K562 (cell line): ENCODE results near the gene AHCYL2. TPM values are rescaled to one million over a fixed set of nuclear protein-coding genes. Genes with fewer than 3 reads are reported as not detected.

Experiments used
- ATAC-seq: fragments of 200-7000 bp; cut with Tn5 transposase; 3 replicates; pipeline ENCODE4 v1.9.1; 2020; ENCODE audit warnings: moderate library complexity
- BruUV-seq: library from RNA; stranded (reverse); fragments of 400-500 nt; replicated peaks from 2 replicates; lab custom pipeline; 2021; lab: Mats Ljungman, UMichigan
- CTCF ChIA-PET: fragments of 300-600 bp; formaldehyde crosslinking; extraction: SDS; loops from one replicate; lab custom pipeline; 2021; ENCODE audit warnings: low intra/inter-chr PET ratio; lab: Yijun Ruan, JAX
- POLR2A ChIA-PET: fragments of 300-600, 350-650 bp; sonication (Branson Sonifier 250); formaldehyde crosslinking; extraction: SDS; loops from one replicate; lab custom pipeline; 2021; ENCODE audit warnings: antibody characterized with exemption, inconsistent platforms; lab: Yijun Ruan, JAX
- DNase-seq, 4 experiments: peaks; one replicate each; pipeline versions ENCODE4 v3.0.0 to v3.0.0-alpha.2; 2011 to 2018; ENCODE audit warnings: low spot score in 3 of 4, mixed read lengths in 3 of 4; ENCODE audit errors: extremely low read depth in 1 of 4
- FAIRE-seq: peaks from 2 replicates; lab custom pipeline; 2011; peaks lifted over from hg19 to GRCh38; lab: Jason Lieb, UNC
- H2AFZ ChIP-seq: 2 replicates; pipeline ENCODE4 v1.6.0; 2011; ENCODE audit warnings: low read depth, low read length, control low read depth, inconsistent platforms
- H3K27ac ChIP-seq: fragments of 200-600 bp; 3 replicates; pipeline ENCODE4 v1.8.0; 2011; ENCODE audit warnings: low read depth, mild to moderate bottlenecking, control low read depth, inconsistent platforms, low read length, moderate library complexity, mixed read lengths; ENCODE audit errors: extremely low read depth
- H3K27me3 ChIP-seq, 2 experiments: fragments of 300-600 bp in 1 of 2; 2 replicates in 1 of 2; 3 replicates in 1 of 2; pipeline versions ENCODE4 v1.6.0 to v1.8.0; 2011; ENCODE audit warnings: inconsistent platforms in 2 of 2, low read length in 2 of 2, mild to moderate bottlenecking in 1 of 2, mixed read lengths in 1 of 2, moderate library complexity in 1 of 2; ENCODE audit not compliant: control insufficient read depth in 2 of 2, insufficient read depth in 2 of 2
- H3K36me3 ChIP-seq: fragments of 300-600 bp; 3 replicates; pipeline ENCODE4 v1.8.0; 2011; ENCODE audit warnings: mild to moderate bottlenecking, low read length, inconsistent platforms; ENCODE audit not compliant: control insufficient read depth, insufficient read depth
- H3K4me1 ChIP-seq, 2 experiments: fragments of 200-600 bp in 1 of 2; replicated peaks in 1 of 2; 2 replicates in 1 of 2; 3 replicates in 1 of 2; pipeline versions ENCODE4 v1.5.1 to v1.8.0; 2011; ENCODE audit warnings: inconsistent platforms in 2 of 2, low read length in 2 of 2, mild to moderate bottlenecking in 1 of 2, mixed read lengths in 1 of 2, moderate library complexity in 1 of 2; ENCODE audit not compliant: control insufficient read depth in 2 of 2, insufficient read depth in 2 of 2
- H3K4me2 ChIP-seq: 2 replicates; pipeline ENCODE4 v1.6.1; 2011; ENCODE audit warnings: low read length, control low read depth, inconsistent platforms, mixed read lengths; ENCODE audit not compliant: insufficient read depth
- H3K4me3 ChIP-seq: fragments of 200-600 bp; sonication (generic), shearing (Covaris generic); 2 replicates; pipeline ENCODE4 v1.5.1; 2016; ENCODE audit warnings: control low read depth, inconsistent platforms
- H3K79me2 ChIP-seq: fragments of 200-600 bp; 3 replicates; pipeline ENCODE4 v1.8.0; 2011; ENCODE audit warnings: low read length, inconsistent platforms; ENCODE audit not compliant: control insufficient read depth, insufficient read depth
- H3K9ac ChIP-seq, 2 experiments: 2 replicates each; pipeline versions ENCODE4 v1.6.0 to v1.6.1; 2011; ENCODE audit warnings: low read depth in 2 of 2, low read length in 2 of 2, control low read depth in 1 of 2, inconsistent platforms in 1 of 2, mild to moderate bottlenecking in 1 of 2, mixed read lengths in 1 of 2; ENCODE audit not compliant: insufficient read depth in 1 of 2
- H3K9me1 ChIP-seq: one replicate; pipeline ENCODE4 v1.6.0; 2011; ENCODE audit warnings: inconsistent platforms, mild to moderate bottlenecking, low read length, moderate library complexity; ENCODE audit not compliant: control insufficient read depth, insufficient read depth
- H3K9me3 ChIP-seq: replicated peaks from 2 replicates; pipeline ENCODE4 v1.5.1; 2011; ENCODE audit warnings: low read depth, low read length, inconsistent platforms; ENCODE audit not compliant: control insufficient read depth, insufficient read depth
- H4K20me1 ChIP-seq: replicated peaks from 2 replicates; pipeline ENCODE4 v1.6.1; 2011; ENCODE audit warnings: low read length, inconsistent platforms, mixed read lengths; ENCODE audit not compliant: control insufficient read depth, insufficient read depth
- CEBPB ChIP-seq: fragments of 450-650 bp; IDR thresholded peaks from 2 replicates; pipeline ENCODE4 v1.6.1; 2016; ENCODE audit warnings: missing genetic modification characterization, missing compliant biosample characterization
- KLF10 ChIP-seq: fragments of 250-450 bp; sonication (Bioruptor Pico); IDR thresholded peaks from 2 replicates; pipeline ENCODE4 v1.6.1; 2021; ENCODE audit warnings: matching md5 sums
- MGA ChIP-seq: fragments of 450-650 bp; IDR thresholded peaks from 2 replicates; pipeline ENCODE4 v1.6.1; 2016; ENCODE audit warnings: mild to moderate bottlenecking, moderate library complexity
- NCOA2 ChIP-seq, 2 experiments: fragments of 450-650 bp; IDR thresholded peaks; 2 replicates each; pipeline ENCODE4 v1.6.1; 2018; ENCODE audit warnings: mild to moderate bottlenecking in 2 of 2, moderate library complexity in 1 of 2; ENCODE audit not compliant: partially characterized antibody in 2 of 2
- WGBS: fragments of 100-300 bp; shearing (Covaris generic); methylation state at CpG from one replicate; pipeline ENCODE4 v1.1.6; 2016; ENCODE audit warnings: low coverage, mixed read lengths; ENCODE audit not compliant: insufficient coverage; ENCODE audit errors: missing lambda C conversion rate; 5-methylcytosine and 5-hydroxymethylcytosine counted together
- in situ Hi-C: fragments of 300-500 bp; cut with MboI; formaldehyde crosslinking; loops from 4 replicates; pipeline ENCODE4 v1.15.0; 2018; ENCODE audit warnings: inconsistent platforms, mixed read lengths
- intact Hi-C: fragments of 100-400 bp; cut with micrococcal nuclease; formaldehyde crosslinking; loops from 2 replicates; pipeline ENCODE4 v1.14.2; 2022
- polyA plus RNA-seq, 8 experiments: library from polyadenylated mRNA; depleted of rRNA in 4 of 8; stranded (reverse) in 5 of 8; unstranded in 3 of 8; fragments of >200 nt; fragmentation: Nextera tagmentation in 2 of 8; fragmentation: Illumina TruSeq in 1 of 8; extraction: Ambion mirVana in 2 of 8; extraction: Trizol in 1 of 8; gene quantifications; 2 replicates each; pipeline versions ENCODE4 v1.2.1 to v1.2.3, GENCODE V29; 2011 to 2014; ENCODE audit warnings: inconsistent platforms in 1 of 8, missing spikeins in 1 of 8
- total RNA-seq, 7 experiments: library from RNA; depleted of rRNA in 6 of 7; stranded (reverse); fragments of >200 nt in 6 of 7; fragmentation: Illumina TruSeq in 2 of 7; extraction: Trizol in 2 of 7; gene quantifications; 2 replicates each; pipeline versions ENCODE4 v1.2.1 to v1.2.3, GENCODE V29; 2011 to 2021; ENCODE audit warnings: low replicate concordance in 1 of 7

The AHCYL2 gene
- total and polyA plus RNA-seq, 9 of the 15 experiments (the other 6 are each of a cell fraction or from before 2014, with no cell fraction given) = 0.93 to 10.5 (median 5.2) TPM

- Histone ChIP-seq H3K9me3 (no peaks in the 10 kb centered on the region), H3K27ac (no peak overlapping the region), H4K20me1 (no peaks in the 10 kb centered on the region), H3K9me1 (no peaks in the 10 kb centered on the region), H3K4me2 (no peak overlapping the region), H3K79me2 (no peaks in the 10 kb centered on the region), H3K36me3 (no peaks in the 10 kb centered on the region), H3K4me3 (no peak overlapping the region), H3K27me3 (no peaks in the 10 kb centered on the region), H3K9ac (no peak overlapping the region), H2AFZ (no peak overlapping the region), H3K4me1 (peaks cover 0 to 9% of the 10 kb centered on the region in 2 experiments; a peak in 2 of 5 replicates)
- ATAC-seq = no peak
- ChIA-PET POLR2A (interaction anchor here (1.2 kb wide), 1 partner anchor 20 kb away, joined by 4 read pairs; no protein-coding TSS in a partner anchor), CTCF (interaction anchor here (0.6 kb wide), 1 partner anchor 181 kb away, joined by 3 read pairs; no protein-coding TSS in a partner anchor)
- DNase-seq = no peak
- in situ Hi-C loops (loop anchor here (10.0 kb wide), 1 partner anchor 477 kb away; no protein-coding TSS in a partner anchor), intact Hi-C loops (no loop called here)
- FAIRE-seq = no peak
- 10% methylated on average over 2 of the region's 2 CpGs for WGBS
- no TSS peak for BruUV-seq
- TF ChIP-seq NCOA2 (IDR thresholded peaks at IDR 0.05; ENCODE audit: partially characterized antibody in 2 of 2) (no peak), CEBPB (tag) (no peak), KLF10 (CRISPR knock-in tag) (no peak), MGA (no peak)
These were observed 123.4 kb downstream of the AHCYL2 start for GRCh38 chr7:129348023-129348740.
